Keratinocyte (primary cell): ENCODE measurements around the gene KLHL36.

ENCODE experiments used
- CTCF ChIP-seq, 3 experiments: IDR thresholded peaks in 1 of 3; conservative IDR thresholded peaks in 1 of 3; optimal IDR thresholded peaks in 1 of 3; 2 replicates in 2 of 3; 3 replicates in 1 of 3; pipeline versions ENCODE3 to v1.5.1; 2011; ENCODE audit warnings: low read length in 3 of 3, mild to moderate bottlenecking in 3 of 3, moderate library complexity in 2 of 3, control low read depth in 1 of 3, inconsistent platforms in 1 of 3; ENCODE audit not compliant: insufficient read depth in 2 of 3; ENCODE audit errors: extremely low read depth in 1 of 3
- EZH2 ChIP-seq: IDR thresholded peaks from one replicate; pipeline ENCODE4 v1.6.1; 2012; ENCODE audit warnings: inconsistent platforms, mild to moderate bottlenecking, low read length, moderate library complexity

GRCh38 chr16:84600343-84601229, 47.7 kb upstream of the KLHL36 start:
- TF ChIP-seq CTCF (optimal IDR thresholded peaks at IDR 0.05 in 1 of 3, IDR thresholded peaks at IDR 0.05 in 1 of 3, conservative IDR thresholded peaks at IDR 0.05 in 1 of 3; ENCODE audit: extremely low read depth in 1 of 3, insufficient read depth in 2 of 3, low read length in 3 of 3), result no peak
- TF ChIP-seq EZH2, result no peak
